ENCODE data around the gene CEBPG. TPM values are rescaled to one million over a fixed set of nuclear protein-coding genes. Genes with fewer than 3 reads are reported as not detected.

The CEBPG gene
- total RNA-seq, 1 donor from 2014 or later, result 75.1 TPM

DNA sequence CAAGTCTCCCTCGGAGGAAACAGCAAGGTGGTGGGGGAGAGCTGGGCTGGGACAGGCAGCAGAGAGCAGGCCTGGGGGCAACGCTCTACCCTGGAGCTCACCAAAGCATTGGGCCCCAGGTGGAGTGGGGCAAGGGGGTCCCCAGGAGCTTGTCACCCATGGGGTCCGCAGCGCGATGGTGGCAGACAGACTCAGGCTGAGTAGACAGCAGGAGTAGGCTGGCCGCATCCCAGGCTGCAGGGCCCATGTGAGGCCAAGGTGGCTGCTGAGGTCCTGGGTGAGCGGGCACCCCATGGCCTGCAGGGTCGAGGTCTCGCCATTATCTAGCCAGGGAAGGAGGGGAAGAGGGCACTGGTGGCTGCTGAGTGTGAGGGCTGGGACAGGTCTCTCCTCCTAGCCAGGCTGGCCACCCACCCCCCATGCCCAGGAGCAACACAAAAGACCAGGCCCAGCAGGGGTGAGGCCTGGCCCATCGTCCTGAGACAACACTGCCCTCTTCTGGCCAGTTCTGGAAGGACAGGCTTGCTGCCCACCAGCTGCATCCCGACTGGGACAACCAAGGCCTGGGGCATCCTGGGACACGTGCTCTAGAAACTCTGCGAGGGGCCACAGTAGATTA, 33.1 kb downstream of the CEBPG start:
- Mint-ChIP-seq H3K9me3 (ENCODE audit: unreplicated experiment) (peaks cover 2% of the 10 kb centered on the region), H3K27ac (ENCODE audit: unreplicated experiment) (peak overlapping the region; percentile 62), H3K36me3 (ENCODE audit: unreplicated experiment) (no peaks in the 10 kb centered on the region), H3K27me3 (ENCODE audit: unreplicated experiment) (peaks cover 3% of the 10 kb centered on the region), H3K4me3 (ENCODE audit: unreplicated experiment) (no peak overlapping the region), H3K4me1 (ENCODE audit: low read depth, unreplicated experiment) (peaks cover 10% of the 10 kb centered on the region)
- TF ChIP-seq, protein P1, sequence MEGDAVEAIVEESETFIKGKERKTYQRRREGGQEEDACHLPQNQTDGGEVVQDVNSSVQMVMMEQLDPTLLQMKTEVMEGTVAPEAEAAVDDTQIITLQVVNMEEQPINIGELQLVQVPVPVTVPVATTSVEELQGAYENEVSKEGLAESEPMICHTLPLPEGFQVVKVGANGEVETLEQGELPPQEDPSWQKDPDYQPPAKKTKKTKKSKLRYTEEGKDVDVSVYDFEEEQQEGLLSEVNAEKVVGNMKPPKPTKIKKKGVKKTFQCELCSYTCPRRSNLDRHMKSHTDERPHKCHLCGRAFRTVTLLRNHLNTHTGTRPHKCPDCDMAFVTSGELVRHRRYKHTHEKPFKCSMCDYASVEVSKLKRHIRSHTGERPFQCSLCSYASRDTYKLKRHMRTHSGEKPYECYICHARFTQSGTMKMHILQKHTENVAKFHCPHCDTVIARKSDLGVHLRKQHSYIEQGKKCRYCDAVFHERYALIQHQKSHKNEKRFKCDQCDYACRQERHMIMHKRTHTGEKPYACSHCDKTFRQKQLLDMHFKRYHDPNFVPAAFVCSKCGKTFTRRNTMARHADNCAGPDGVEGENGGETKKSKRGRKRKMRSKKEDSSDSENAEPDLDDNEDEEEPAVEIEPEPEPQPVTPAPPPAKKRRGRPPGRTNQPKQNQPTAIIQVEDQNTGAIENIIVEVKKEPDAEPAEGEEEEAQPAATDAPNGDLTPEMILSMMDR (IDR thresholded peaks at IDR 0.05; ENCODE audit: partially characterized antibody, unreplicated experiment), result peak; percentile 97
- DNase-seq, result peak; percentile 90

DNA sequence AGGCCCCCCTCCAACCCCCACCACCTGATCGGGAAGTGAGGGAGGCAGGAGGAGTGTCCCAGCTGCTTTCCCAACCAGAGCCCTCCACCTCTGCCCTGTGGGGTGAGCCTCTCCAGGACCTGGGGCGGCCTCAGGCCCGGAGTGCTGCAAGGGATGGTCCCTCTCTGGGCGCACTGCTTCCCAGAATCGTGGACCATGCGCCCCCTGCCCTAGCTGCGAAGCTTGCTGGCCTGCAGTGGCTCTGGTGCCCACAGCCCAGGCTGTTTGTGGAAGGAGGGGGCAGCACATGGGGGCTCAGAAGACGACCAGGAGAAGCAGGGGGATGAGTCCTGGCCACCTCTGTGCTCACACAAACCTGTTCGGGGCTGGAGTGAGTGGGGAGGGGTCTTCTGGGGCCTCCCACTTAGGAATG, 33.6 kb downstream of the CEBPG start:
- peaks cover 10% of the 10 kb centered on the region for H3K4me1 Mint-ChIP-seq (ENCODE audit: low read depth, unreplicated experiment)
- no peak overlapping the region for H3K4me3 Mint-ChIP-seq (ENCODE audit: unreplicated experiment)

DNA sequence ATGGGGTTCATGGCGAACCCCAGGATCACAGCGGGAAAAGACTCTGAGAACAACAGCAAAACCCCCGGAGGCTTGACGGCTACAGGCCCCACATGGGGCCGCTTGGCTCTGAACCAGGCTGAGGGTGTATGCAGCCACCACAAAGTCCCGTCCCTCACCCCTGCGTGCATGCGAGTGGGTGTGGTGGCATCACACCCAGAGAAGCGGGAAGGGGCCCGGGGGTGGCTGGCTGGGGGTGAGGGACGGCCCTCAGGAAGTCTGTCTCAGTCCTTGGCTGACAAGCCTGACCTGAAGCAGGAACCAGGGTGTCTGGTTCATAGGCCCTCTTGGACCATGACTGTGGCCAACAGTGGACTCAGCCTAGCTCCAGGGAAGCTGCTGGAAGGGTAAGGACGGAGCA, 34.2 kb downstream of the CEBPG start:
- peaks cover 8% of the 10 kb centered on the region for H3K4me1 Mint-ChIP-seq (ENCODE audit: low read depth, unreplicated experiment)
- peaks cover 3% of the 10 kb centered on the region for H3K27me3 Mint-ChIP-seq (ENCODE audit: unreplicated experiment)
- no peak overlapping the region for H3K27ac Mint-ChIP-seq (ENCODE audit: unreplicated experiment)
- H3K9me3 Mint-ChIP-seq (ENCODE audit: unreplicated experiment), result peaks cover 2% of the 10 kb centered on the region
- H3K4me3 Mint-ChIP-seq (ENCODE audit: unreplicated experiment), result no peak overlapping the region
- H3K36me3 Mint-ChIP-seq (ENCODE audit: unreplicated experiment), result no peaks in the 10 kb centered on the region
- DNase-seq, result peak; percentile 15
- TF ChIP-seq, protein P1 (IDR thresholded peaks at IDR 0.05; ENCODE audit: partially characterized antibody, unreplicated experiment), result no peak

More for the DNA sequence above, 33.6 kb downstream of the CEBPG start:
- TF ChIP-seq, protein P1 (IDR thresholded peaks at IDR 0.05; ENCODE audit: partially characterized antibody, unreplicated experiment), result peak; percentile 62
- Mint-ChIP-seq H3K27me3 (ENCODE audit: unreplicated experiment) (peaks cover 3% of the 10 kb centered on the region), H3K36me3 (ENCODE audit: unreplicated experiment) (no peaks in the 10 kb centered on the region), H3K27ac (ENCODE audit: unreplicated experiment) (no peak overlapping the region), H3K9me3 (ENCODE audit: unreplicated experiment) (peaks cover 2% of the 10 kb centered on the region)
- DNase-seq, result no peak

DNA sequence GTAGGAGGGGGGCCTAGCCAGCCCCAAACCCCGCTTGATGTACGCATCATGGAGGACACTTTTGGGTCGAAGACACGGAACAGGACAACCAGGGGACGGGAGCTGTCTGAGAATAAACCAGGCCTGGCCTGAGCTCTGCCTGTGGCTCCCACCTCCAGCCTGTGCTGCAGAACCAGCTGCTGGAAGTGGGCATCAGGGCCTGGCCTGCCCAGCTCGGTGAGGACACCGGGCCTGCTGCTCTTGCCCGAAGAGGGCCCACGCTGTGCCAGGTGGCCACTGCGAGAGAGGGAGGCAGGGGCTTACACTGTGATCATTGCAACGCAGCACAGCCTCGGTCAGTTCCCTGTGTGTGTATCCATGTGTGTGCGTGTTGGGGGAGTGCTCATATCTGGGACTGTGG, 34.6 kb downstream of the CEBPG start:
- H3K27me3 Mint-ChIP-seq (ENCODE audit: unreplicated experiment), result peaks cover 5% of the 10 kb centered on the region
- TF ChIP-seq, protein P1 (IDR thresholded peaks at IDR 0.05; ENCODE audit: partially characterized antibody, unreplicated experiment), result no peak
- H3K27ac Mint-ChIP-seq (ENCODE audit: unreplicated experiment), result no peak overlapping the region
- peaks cover 2% of the 10 kb centered on the region for H3K9me3 Mint-ChIP-seq (ENCODE audit: unreplicated experiment)
- peaks cover 9% of the 10 kb centered on the region for H3K4me1 Mint-ChIP-seq (ENCODE audit: low read depth, unreplicated experiment)
- peak; percentile 16 for DNase-seq
- no peaks in the 10 kb centered on the region for H3K36me3 Mint-ChIP-seq (ENCODE audit: unreplicated experiment)
- no peak overlapping the region for H3K4me3 Mint-ChIP-seq (ENCODE audit: unreplicated experiment)

DNA sequence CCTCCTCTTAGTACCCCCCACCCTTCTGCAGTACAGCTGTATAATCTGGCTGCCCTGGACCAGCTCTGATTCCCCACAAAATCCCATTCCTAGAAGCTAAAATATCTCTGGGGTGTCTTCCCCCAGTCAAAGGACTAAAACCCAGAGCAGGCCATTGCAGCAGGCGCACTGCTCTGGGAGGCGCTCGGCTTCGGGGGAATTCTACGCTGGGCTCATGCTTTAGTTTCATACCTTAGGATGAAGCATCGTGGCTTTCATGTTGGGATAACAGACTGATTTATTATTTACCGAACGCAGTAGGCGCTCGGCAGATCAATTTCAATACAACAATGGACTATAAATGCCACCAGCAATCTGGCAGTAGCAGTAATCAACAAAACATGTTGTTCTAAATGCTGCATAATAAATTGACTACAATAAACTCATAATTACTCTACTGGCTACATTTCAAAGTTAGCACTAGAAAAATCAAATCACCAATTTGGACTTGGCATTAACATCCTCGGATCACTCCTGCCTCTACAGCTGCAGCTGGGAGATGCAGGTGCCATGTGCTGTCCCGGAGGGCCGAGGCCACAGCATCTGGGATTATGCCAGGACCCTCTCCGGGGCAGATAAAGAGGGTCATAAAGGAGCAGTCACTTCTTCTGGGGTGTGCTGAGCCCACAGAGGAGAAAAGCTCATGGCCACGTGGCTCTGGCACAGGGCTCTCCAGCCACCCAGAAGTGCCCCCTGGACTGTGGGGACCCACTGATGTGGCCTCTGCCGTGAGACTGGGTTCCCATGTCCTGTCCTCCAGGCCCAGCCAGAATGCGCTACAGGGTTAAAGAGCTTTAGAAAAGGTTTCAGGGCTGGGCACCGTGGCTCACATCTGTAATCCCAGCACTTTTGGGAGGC, 35.3 kb downstream of the CEBPG start:
- Mint-ChIP-seq H3K27ac (ENCODE audit: unreplicated experiment) (no peak overlapping the region), H3K4me1 (ENCODE audit: low read depth, unreplicated experiment) (peaks cover 9% of the 10 kb centered on the region), H3K9me3 (ENCODE audit: unreplicated experiment) (peaks cover 2% of the 10 kb centered on the region), H3K4me3 (ENCODE audit: unreplicated experiment) (no peak overlapping the region), H3K27me3 (ENCODE audit: unreplicated experiment) (peaks cover 5% of the 10 kb centered on the region), H3K36me3 (ENCODE audit: unreplicated experiment) (no peaks in the 10 kb centered on the region)
- peak; percentile 9 for DNase-seq
- TF ChIP-seq, protein P1 (IDR thresholded peaks at IDR 0.05; ENCODE audit: partially characterized antibody, unreplicated experiment), result no peak
